H9 (cell line): ENCODE results near the gene MAEA. TPM values are rescaled to one million over a fixed set of nuclear protein-coding genes. Genes with fewer than 3 reads are reported as not detected.

Experiments
- DNase-seq: peaks from one replicate; pipeline ENCODE4 v3.0.0-alpha.2; 2017
- H2AFZ ChIP-seq: one replicate; pipeline ENCODE4 v1.6.1; 2013; ENCODE audit warnings: mild to moderate bottlenecking, low read length, control low read depth, moderate library complexity
- H2AK5ac ChIP-seq: 2 replicates; pipeline ENCODE4 v1.6.1; 2013; ENCODE audit warnings: low read length, control low read depth, mixed read lengths; ENCODE audit not compliant: insufficient read length
- H2BK120ac ChIP-seq: one replicate; pipeline ENCODE4 v1.6.1; 2013; ENCODE audit warnings: low read depth, mild to moderate bottlenecking, low read length, control low read depth, inconsistent platforms; ENCODE audit not compliant: poor library complexity, severe bottlenecking
- H2BK12ac ChIP-seq: 2 replicates; pipeline ENCODE4 v1.6.1; 2013; ENCODE audit warnings: low read length, control low read depth, mixed read lengths, low read depth; ENCODE audit not compliant: insufficient read length
- H2BK15ac ChIP-seq: 2 replicates; pipeline ENCODE4 v1.6.1; 2013; ENCODE audit warnings: low read depth, low read length, control low read depth
- H2BK20ac ChIP-seq: one replicate; pipeline ENCODE4 v1.6.1; 2013; ENCODE audit warnings: low read depth, mild to moderate bottlenecking, low read length, control low read depth, inconsistent platforms; ENCODE audit not compliant: poor library complexity, severe bottlenecking
- H2BK5ac ChIP-seq: 2 replicates; pipeline ENCODE4 v1.6.1; 2013; ENCODE audit warnings: low read length, control low read depth, mixed read lengths; ENCODE audit not compliant: insufficient read length
- H3K14ac ChIP-seq: 2 replicates; pipeline ENCODE4 v1.6.1; 2013; ENCODE audit warnings: low read length, control low read depth; ENCODE audit not compliant: insufficient read depth
- H3K18ac ChIP-seq: 2 replicates; pipeline ENCODE4 v1.6.1; 2013; ENCODE audit warnings: low read depth, mild to moderate bottlenecking, mixed read lengths, low read length, control low read depth; ENCODE audit not compliant: insufficient read length
- H3K23ac ChIP-seq: 2 replicates; pipeline ENCODE4 v1.6.1; 2013; ENCODE audit warnings: low read length, control low read depth, mixed read lengths, low read depth; ENCODE audit not compliant: insufficient read length
- H3K23me2 ChIP-seq: 2 replicates; pipeline ENCODE4 v1.6.1; 2013; ENCODE audit warnings: low read depth, mild to moderate bottlenecking, mixed read lengths, low read length, control low read depth; ENCODE audit not compliant: insufficient read length, poor library complexity, severe bottlenecking
- H3K27ac ChIP-seq: 2 replicates; pipeline ENCODE4 v1.5.1; 2013; ENCODE audit warnings: low read length, control low read depth, mixed read lengths, low read depth; ENCODE audit not compliant: insufficient read length
- H3K27me3 ChIP-seq: 2 replicates; pipeline ENCODE4 v1.6.1; 2013; ENCODE audit warnings: low read length, control low read depth, inconsistent platforms; ENCODE audit not compliant: insufficient read depth
- H3K4ac ChIP-seq: 2 replicates; pipeline ENCODE4 v1.6.1; 2013; ENCODE audit warnings: low read depth, mild to moderate bottlenecking, control low read depth, inconsistent platforms, low read length, moderate library complexity
- H3K4me1 ChIP-seq: 2 replicates; pipeline ENCODE4 v1.6.1; 2013; ENCODE audit warnings: low read length, control low read depth, inconsistent platforms; ENCODE audit not compliant: insufficient read depth
- H3K4me2 ChIP-seq: 2 replicates; pipeline ENCODE4 v1.6.1; 2013; ENCODE audit warnings: low read length, control low read depth, mixed read lengths; ENCODE audit not compliant: insufficient read length, insufficient read depth
- H3K56ac ChIP-seq: 2 replicates; pipeline ENCODE4 v1.6.1; 2013; ENCODE audit warnings: low read depth, mild to moderate bottlenecking, mixed read lengths, low read length, control low read depth; ENCODE audit not compliant: insufficient read length
- H3K79me1 ChIP-seq: 2 replicates; pipeline ENCODE4 v1.6.1; 2013; ENCODE audit warnings: low read depth, mild to moderate bottlenecking, moderate library complexity, low read length, control low read depth, inconsistent platforms; ENCODE audit not compliant: insufficient read depth, poor library complexity, severe bottlenecking
- H3K79me2 ChIP-seq: 2 replicates; pipeline ENCODE4 v1.6.1; 2013; ENCODE audit warnings: low read length, control low read depth, inconsistent platforms; ENCODE audit not compliant: insufficient read depth
- H3K9ac ChIP-seq: 2 replicates; pipeline ENCODE4 v1.6.1; 2013; ENCODE audit warnings: low read length, control low read depth, mixed read lengths; ENCODE audit not compliant: insufficient read length; ENCODE audit errors: extremely low read depth
- H3K9me3 ChIP-seq: one replicate; pipeline ENCODE4 v1.6.1; 2013; ENCODE audit warnings: low read depth, low read length, inconsistent platforms; ENCODE audit not compliant: control insufficient read depth
- H3T11ph ChIP-seq: one replicate; pipeline ENCODE4 v1.6.1; 2013; ENCODE audit warnings: mild to moderate bottlenecking, low read length, control low read depth, inconsistent platforms
- H4K20me1 ChIP-seq: one replicate; pipeline ENCODE4 v1.6.1; 2013; ENCODE audit not compliant: control insufficient read depth, insufficient read length, insufficient read depth
- H4K5ac ChIP-seq: 2 replicates; pipeline ENCODE4 v1.6.1; 2013; ENCODE audit warnings: low read depth, mild to moderate bottlenecking, mixed read lengths, low read length, control low read depth; ENCODE audit not compliant: insufficient read length
- H4K8ac ChIP-seq: replicated peaks from 2 replicates; pipeline ENCODE4 v1.6.1; 2013; ENCODE audit warnings: low read length, control low read depth, mixed read lengths, low read depth; ENCODE audit not compliant: insufficient read length
- H4K91ac ChIP-seq: 2 replicates; pipeline ENCODE4 v1.6.1; 2013; ENCODE audit warnings: low read depth, mild to moderate bottlenecking, moderate library complexity, mixed read lengths, low read length, control low read depth; ENCODE audit not compliant: insufficient read length
- H3K27ac Mint-ChIP-seq, 3 experiments: 2 replicates in 2 of 3; 3 replicates in 1 of 3; pipeline ENCODE4 v1.8.0; 2020 to 2021; ENCODE audit warnings: mixed read lengths in 3 of 3, mild to moderate bottlenecking in 1 of 3, moderate library complexity in 1 of 3
- H3K27me3 Mint-ChIP-seq: 2 replicates; pipeline ENCODE4 v1.8.0; 2021; ENCODE audit warnings: low read depth, mild to moderate bottlenecking, moderate library complexity, mixed read lengths
- H3K36me3 Mint-ChIP-seq, 3 experiments: 2 replicates in 2 of 3; 3 replicates in 1 of 3; pipeline ENCODE4 v1.8.0; 2020 to 2021; ENCODE audit warnings: low read depth in 3 of 3, mixed read lengths in 3 of 3; ENCODE audit not compliant: insufficient read depth in 1 of 3
- H3K4me1 Mint-ChIP-seq, 2 experiments: 2 replicates each; pipeline ENCODE4 v1.8.0; 2020; ENCODE audit warnings: mixed read lengths in 2 of 2
- H3K4me3 Mint-ChIP-seq, 2 experiments: 2 replicates in 1 of 2; 3 replicates in 1 of 2; pipeline ENCODE4 v1.8.0; 2020 to 2021; ENCODE audit warnings: mild to moderate bottlenecking in 2 of 2, mixed read lengths in 2 of 2, moderate library complexity in 1 of 2
- H3K9me3 Mint-ChIP-seq, 2 experiments: 2 replicates in 1 of 2; 3 replicates in 1 of 2; pipeline ENCODE4 v1.8.0; 2020; ENCODE audit warnings: mild to moderate bottlenecking in 2 of 2, mixed read lengths in 2 of 2, moderate library complexity in 1 of 2
- WGBS: extraction: QIAGEN DNeasy Blood & Tissue Kit; methylation state at CpG from one replicate; pipeline ENCODE4 v1.1.7; 2013; ENCODE audit warnings: missing lambda C conversion rate, low lambda C conversion rate, mixed read lengths; ENCODE audit not compliant: insufficient read length; ENCODE audit errors: extremely low coverage; 5-methylcytosine and 5-hydroxymethylcytosine counted together
- total RNA-seq: library from RNA; stranded (reverse); gene quantifications from 2 replicates; pipeline ENCODE4 v1.2.1, GENCODE V29; 2021
- TF ChIP-seq, protein P1 (sequence below): fragments of 200-600 bp; sonication (generic); conservative IDR thresholded peaks from 3 replicates; pipeline ENCODE4 v1.8.0; 2021; ENCODE audit warnings: antibody characterized with exemption, mild to moderate bottlenecking

The MAEA gene
- total RNA-seq, 1 experiment from 2014 or later = 85.6 TPM

DNA sequence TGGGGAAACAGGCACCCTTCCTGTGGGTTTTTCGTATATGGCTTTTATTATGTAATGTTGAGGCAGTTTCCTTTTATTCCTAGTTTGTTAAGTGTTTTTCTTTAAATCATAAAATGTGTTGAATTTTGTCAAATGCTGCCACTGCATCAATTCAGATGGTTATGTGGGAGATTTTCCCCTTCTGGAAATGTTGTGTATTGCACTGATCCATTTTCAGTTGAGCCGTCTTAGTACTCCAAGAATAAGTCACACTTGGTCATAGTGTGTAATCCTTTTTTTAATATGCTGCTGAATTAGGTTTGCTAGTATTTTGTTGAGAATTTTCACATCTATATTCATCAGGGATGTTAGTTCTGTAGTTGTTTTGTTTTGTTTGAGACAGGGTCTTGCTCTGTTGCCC is 31.2 kb upstream of the MAEA start:
- Histone ChIP-seq H3K79me1 (no peaks in the 10 kb centered on the region), H3K23me2 (no peaks in the 10 kb centered on the region), H4K5ac (no peak overlapping the region), H2BK15ac (no peak overlapping the region), H3K56ac (no peak overlapping the region), H3K4ac (no peak overlapping the region), H4K20me1 (no peaks in the 10 kb centered on the region), H4K91ac (no peak overlapping the region), H2AK5ac (no peak overlapping the region), H2BK5ac (no peak overlapping the region), H2AFZ (no peak overlapping the region), H4K8ac (no peak overlapping the region), H3K23ac (no peak overlapping the region), H2BK20ac (no peak overlapping the region), H2BK12ac (no peak overlapping the region), H3K4me1 (no peaks in the 10 kb centered on the region), H3K14ac (no peak overlapping the region), H3K79me2 (no peaks in the 10 kb centered on the region), H3T11ph (no peak overlapping the region), H3K9ac (no peak overlapping the region), H3K18ac (no peak overlapping the region), H3K9me3 (peaks cover 12% of the 10 kb centered on the region), H3K4me2 (no peak overlapping the region), H3K27ac (no peak overlapping the region), H3K27me3 (no peaks in the 10 kb centered on the region), H2BK120ac (no peak overlapping the region)
- WGBS = no CpG with 5 or more reads among the region's 2 CpGs
- Mint-ChIP-seq H3K27ac (no peak overlapping the region), H3K36me3 (peaks cover 10 to 13% (median 10%) of the 10 kb centered on the region in 3 experiments), H3K9me3 (peaks cover 51 to 76% of the 10 kb centered on the region in 2 experiments), H3K4me1 (0 out of 4 replicates have a peak, but pooled peaks cover 0 to 4% of the 10 kb centered on the region in 2 experiments), H3K27me3 (peaks cover 67% of the 10 kb centered on the region), H3K4me3 (no peak overlapping the region)
- TF ChIP-seq, protein P1, sequence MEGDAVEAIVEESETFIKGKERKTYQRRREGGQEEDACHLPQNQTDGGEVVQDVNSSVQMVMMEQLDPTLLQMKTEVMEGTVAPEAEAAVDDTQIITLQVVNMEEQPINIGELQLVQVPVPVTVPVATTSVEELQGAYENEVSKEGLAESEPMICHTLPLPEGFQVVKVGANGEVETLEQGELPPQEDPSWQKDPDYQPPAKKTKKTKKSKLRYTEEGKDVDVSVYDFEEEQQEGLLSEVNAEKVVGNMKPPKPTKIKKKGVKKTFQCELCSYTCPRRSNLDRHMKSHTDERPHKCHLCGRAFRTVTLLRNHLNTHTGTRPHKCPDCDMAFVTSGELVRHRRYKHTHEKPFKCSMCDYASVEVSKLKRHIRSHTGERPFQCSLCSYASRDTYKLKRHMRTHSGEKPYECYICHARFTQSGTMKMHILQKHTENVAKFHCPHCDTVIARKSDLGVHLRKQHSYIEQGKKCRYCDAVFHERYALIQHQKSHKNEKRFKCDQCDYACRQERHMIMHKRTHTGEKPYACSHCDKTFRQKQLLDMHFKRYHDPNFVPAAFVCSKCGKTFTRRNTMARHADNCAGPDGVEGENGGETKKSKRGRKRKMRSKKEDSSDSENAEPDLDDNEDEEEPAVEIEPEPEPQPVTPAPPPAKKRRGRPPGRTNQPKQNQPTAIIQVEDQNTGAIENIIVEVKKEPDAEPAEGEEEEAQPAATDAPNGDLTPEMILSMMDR = peak; percentile 20; the same call in 1 of the 3 replicates
- no peak for DNase-seq
